ENCODE data around the gene BRD3OS.

GRCh38 chr9:133986774-133987445, 38.4 kb upstream of the BRD3OS start:
- TF ChIP-seq CTCF (IDR thresholded peaks at IDR 0.05): no peak
- no peak for TF ChIP-seq POLR2A (IDR thresholded peaks at IDR 0.05)
- TF ChIP-seq POLR2AphosphoS5 (IDR thresholded peaks at IDR 0.05): no peak

Data from gastroesophageal sphincter (tissue), 3 donors.